ENCODE data around the gene AGPAT3.

GRCh38 chr21:43942621-43943020 lies 77.6 kb downstream of the AGPAT3 start:
- TF ChIP-seq CTCF (IDR thresholded peaks at IDR 0.05) (no peak), POLR2AphosphoS5 (IDR thresholded peaks at IDR 0.05) (no peak), POLR2A (IDR thresholded peaks at IDR 0.05; ENCODE audit: low read depth) (no peak)

Data from esophagus muscularis mucosa (tissue), 3 donors.